ENCODE measurements around the gene GCNT2.

DNA sequence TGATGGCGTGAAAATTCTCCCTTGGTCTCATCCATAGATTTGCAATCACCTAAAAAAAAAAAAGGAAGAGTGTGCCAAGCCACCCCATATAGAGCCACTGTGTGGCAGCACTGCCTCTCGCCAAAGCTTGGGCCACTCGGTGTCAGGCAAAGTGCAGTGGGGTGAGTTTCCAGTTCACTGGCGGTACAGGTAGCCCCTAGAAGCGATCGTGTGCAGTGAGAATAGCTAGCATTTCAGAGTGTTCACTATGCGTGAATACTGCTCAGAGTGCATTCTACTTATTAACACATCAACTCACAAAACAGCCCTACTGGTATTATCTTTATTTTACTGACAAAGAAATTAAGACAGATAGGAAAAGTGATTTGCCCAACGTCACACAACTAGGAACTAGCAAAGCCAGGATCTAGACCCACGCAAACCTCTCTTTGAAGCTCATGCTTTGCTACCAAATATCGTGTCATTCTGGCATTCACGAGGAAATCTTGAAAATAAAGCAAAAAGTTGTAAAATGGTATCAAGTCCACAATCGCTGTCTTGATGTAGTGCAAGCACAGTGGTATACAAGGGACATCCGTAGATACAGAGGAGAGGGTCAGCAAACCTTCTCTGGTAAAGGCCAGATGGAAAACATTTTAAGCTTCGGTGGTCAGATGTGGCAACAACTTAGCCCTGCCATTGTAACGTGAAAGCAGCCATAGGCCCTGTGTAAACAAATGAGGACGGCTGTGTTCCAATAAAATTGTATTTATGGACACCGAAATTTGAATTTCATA lies 10.4 kb upstream of the GCNT2 start:
- TF ChIP-seq, protein P1, sequence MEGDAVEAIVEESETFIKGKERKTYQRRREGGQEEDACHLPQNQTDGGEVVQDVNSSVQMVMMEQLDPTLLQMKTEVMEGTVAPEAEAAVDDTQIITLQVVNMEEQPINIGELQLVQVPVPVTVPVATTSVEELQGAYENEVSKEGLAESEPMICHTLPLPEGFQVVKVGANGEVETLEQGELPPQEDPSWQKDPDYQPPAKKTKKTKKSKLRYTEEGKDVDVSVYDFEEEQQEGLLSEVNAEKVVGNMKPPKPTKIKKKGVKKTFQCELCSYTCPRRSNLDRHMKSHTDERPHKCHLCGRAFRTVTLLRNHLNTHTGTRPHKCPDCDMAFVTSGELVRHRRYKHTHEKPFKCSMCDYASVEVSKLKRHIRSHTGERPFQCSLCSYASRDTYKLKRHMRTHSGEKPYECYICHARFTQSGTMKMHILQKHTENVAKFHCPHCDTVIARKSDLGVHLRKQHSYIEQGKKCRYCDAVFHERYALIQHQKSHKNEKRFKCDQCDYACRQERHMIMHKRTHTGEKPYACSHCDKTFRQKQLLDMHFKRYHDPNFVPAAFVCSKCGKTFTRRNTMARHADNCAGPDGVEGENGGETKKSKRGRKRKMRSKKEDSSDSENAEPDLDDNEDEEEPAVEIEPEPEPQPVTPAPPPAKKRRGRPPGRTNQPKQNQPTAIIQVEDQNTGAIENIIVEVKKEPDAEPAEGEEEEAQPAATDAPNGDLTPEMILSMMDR (IDR thresholded peaks at IDR 0.05 in 4 of 5, conservative IDR thresholded peaks at IDR 0.05 in 1 of 5) = peak in 3 of 5 experiments; percentile 32 to 51 (median 44)
- no peak for TF ChIP-seq POLR2A (IDR thresholded peaks at IDR 0.05)

Measured in gastrocnemius medialis (tissue), 4 donors.